K562 (cell line): ENCODE results near the gene BCAM. TPM values are rescaled to one million over a fixed set of nuclear protein-coding genes. Genes with fewer than 3 reads are reported as not detected.

Source experiments
- ATAC-seq: fragments of 200-7000 bp; cut with Tn5 transposase; 3 replicates; pipeline ENCODE4 v1.9.1; 2020; ENCODE audit warnings: moderate library complexity
- BruUV-seq: library from RNA; stranded (reverse); fragments of 400-500 nt; replicated peaks from 2 replicates; lab custom pipeline; 2021; lab: Mats Ljungman, UMichigan
- CTCF ChIA-PET: fragments of 300-600 bp; formaldehyde crosslinking; extraction: SDS; loops from one replicate; lab custom pipeline; 2021; ENCODE audit warnings: low intra/inter-chr PET ratio; lab: Yijun Ruan, JAX
- POLR2A ChIA-PET: fragments of 300-600, 350-650 bp; sonication (Branson Sonifier 250); formaldehyde crosslinking; extraction: SDS; loops from one replicate; lab custom pipeline; 2021; ENCODE audit warnings: antibody characterized with exemption, inconsistent platforms; lab: Yijun Ruan, JAX
- DNase-seq, 4 experiments: peaks; one replicate each; pipeline versions ENCODE4 v3.0.0 to v3.0.0-alpha.2; 2011 to 2018; ENCODE audit warnings: low spot score in 3 of 4, mixed read lengths in 3 of 4; ENCODE audit errors: extremely low read depth in 1 of 4
- FAIRE-seq: peaks from 2 replicates; lab custom pipeline; 2011; peaks lifted over from hg19 to GRCh38; lab: Jason Lieb, UNC
- H2AFZ ChIP-seq: 2 replicates; pipeline ENCODE4 v1.6.0; 2011; ENCODE audit warnings: low read depth, low read length, control low read depth, inconsistent platforms
- H3K27ac ChIP-seq: fragments of 200-600 bp; 3 replicates; pipeline ENCODE4 v1.8.0; 2011; ENCODE audit warnings: low read depth, mild to moderate bottlenecking, control low read depth, inconsistent platforms, low read length, moderate library complexity, mixed read lengths; ENCODE audit errors: extremely low read depth
- H3K27me3 ChIP-seq, 2 experiments: fragments of 300-600 bp in 1 of 2; 2 replicates in 1 of 2; 3 replicates in 1 of 2; pipeline versions ENCODE4 v1.6.0 to v1.8.0; 2011; ENCODE audit warnings: inconsistent platforms in 2 of 2, low read length in 2 of 2, mild to moderate bottlenecking in 1 of 2, mixed read lengths in 1 of 2, moderate library complexity in 1 of 2; ENCODE audit not compliant: control insufficient read depth in 2 of 2, insufficient read depth in 2 of 2
- H3K36me3 ChIP-seq: fragments of 300-600 bp; 3 replicates; pipeline ENCODE4 v1.8.0; 2011; ENCODE audit warnings: mild to moderate bottlenecking, low read length, inconsistent platforms; ENCODE audit not compliant: control insufficient read depth, insufficient read depth
- H3K4me1 ChIP-seq, 2 experiments: fragments of 200-600 bp in 1 of 2; replicated peaks in 1 of 2; 2 replicates in 1 of 2; 3 replicates in 1 of 2; pipeline versions ENCODE4 v1.5.1 to v1.8.0; 2011; ENCODE audit warnings: inconsistent platforms in 2 of 2, low read length in 2 of 2, mild to moderate bottlenecking in 1 of 2, mixed read lengths in 1 of 2, moderate library complexity in 1 of 2; ENCODE audit not compliant: control insufficient read depth in 2 of 2, insufficient read depth in 2 of 2
- H3K4me2 ChIP-seq: 2 replicates; pipeline ENCODE4 v1.6.1; 2011; ENCODE audit warnings: low read length, control low read depth, inconsistent platforms, mixed read lengths; ENCODE audit not compliant: insufficient read depth
- H3K4me3 ChIP-seq: fragments of 200-600 bp; sonication (generic), shearing (Covaris generic); 2 replicates; pipeline ENCODE4 v1.5.1; 2016; ENCODE audit warnings: control low read depth, inconsistent platforms
- H3K79me2 ChIP-seq: fragments of 200-600 bp; 3 replicates; pipeline ENCODE4 v1.8.0; 2011; ENCODE audit warnings: low read length, inconsistent platforms; ENCODE audit not compliant: control insufficient read depth, insufficient read depth
- H3K9ac ChIP-seq, 2 experiments: 2 replicates each; pipeline versions ENCODE4 v1.6.0 to v1.6.1; 2011; ENCODE audit warnings: low read depth in 2 of 2, low read length in 2 of 2, control low read depth in 1 of 2, inconsistent platforms in 1 of 2, mild to moderate bottlenecking in 1 of 2, mixed read lengths in 1 of 2; ENCODE audit not compliant: insufficient read depth in 1 of 2
- H3K9me1 ChIP-seq: one replicate; pipeline ENCODE4 v1.6.0; 2011; ENCODE audit warnings: inconsistent platforms, mild to moderate bottlenecking, low read length, moderate library complexity; ENCODE audit not compliant: control insufficient read depth, insufficient read depth
- H3K9me3 ChIP-seq: replicated peaks from 2 replicates; pipeline ENCODE4 v1.5.1; 2011; ENCODE audit warnings: low read depth, low read length, inconsistent platforms; ENCODE audit not compliant: control insufficient read depth, insufficient read depth
- H4K20me1 ChIP-seq: replicated peaks from 2 replicates; pipeline ENCODE4 v1.6.1; 2011; ENCODE audit warnings: low read length, inconsistent platforms, mixed read lengths; ENCODE audit not compliant: control insufficient read depth, insufficient read depth
- ATF1 ChIP-seq, 2 experiments: fragments of 450-650 bp in 1 of 2; IDR thresholded peaks; 2 replicates each; pipeline ENCODE4 v1.6.1; 2016; ENCODE audit warnings: missing compliant biosample characterization in 1 of 2, missing genetic modification characterization in 1 of 2
- CBX5 ChIP-seq: IDR thresholded peaks from 2 replicates; pipeline ENCODE4 v1.6.1; 2014; ENCODE audit warnings: low read depth, borderline replicate concordance
- CC2D1A ChIP-seq: fragments of 450-650 bp; IDR thresholded peaks from 2 replicates; pipeline ENCODE4 v1.6.1; 2017; ENCODE audit warnings: mild to moderate bottlenecking
- HLTF ChIP-seq: fragments of 450-650 bp; IDR thresholded peaks from 2 replicates; pipeline ENCODE4 v1.6.1; 2016
- HNRNPK ChIP-seq: fragments of 200-400 bp; formaldehyde crosslinking; IDR thresholded peaks from one replicate; pipeline ENCODE4 v1.6.1; 2018; ENCODE audit warnings: mild to moderate bottlenecking, low read depth, low read length; ENCODE audit not compliant: poor library complexity, severe bottlenecking
- KLF16 ChIP-seq: IDR thresholded peaks from 2 replicates; pipeline ENCODE4 v1.6.1; 2016; ENCODE audit warnings: antibody characterized with exemption
- NEUROD1 ChIP-seq: fragments of 150-350 bp; IDR thresholded peaks from 2 replicates; pipeline ENCODE4 v1.6.1; 2014; ENCODE audit warnings: borderline replicate concordance, low read length, low read depth; ENCODE audit not compliant: partially characterized antibody
- NRF1 ChIP-seq, 2 experiments: fragments of 450-650 bp; IDR thresholded peaks in 1 of 2; conservative IDR thresholded peaks in 1 of 2; 2 replicates each; pipeline ENCODE4 v1.6.1; 2014; ENCODE audit warnings: mild to moderate bottlenecking in 2 of 2
- PML ChIP-seq: IDR thresholded peaks from 2 replicates; pipeline ENCODE4 v1.6.1; 2012; ENCODE audit warnings: low read length, inconsistent platforms
- POLR2B ChIP-seq: fragments of 450-650 bp; IDR thresholded peaks from 2 replicates; pipeline ENCODE4 v1.6.1; 2018; ENCODE audit warnings: low read depth; ENCODE audit not compliant: partially characterized antibody
- ZNF12 ChIP-seq: sonication (generic); formaldehyde crosslinking; IDR thresholded peaks from 2 replicates; pipeline ENCODE4 v1.4.0; 2020; ENCODE audit warnings: mild to moderate bottlenecking, missing genetic modification reagents
- WGBS: fragments of 100-300 bp; shearing (Covaris generic); methylation state at CpG from one replicate; pipeline ENCODE4 v1.1.6; 2016; ENCODE audit warnings: low coverage, mixed read lengths; ENCODE audit not compliant: insufficient coverage; ENCODE audit errors: missing lambda C conversion rate; 5-methylcytosine and 5-hydroxymethylcytosine counted together
- in situ Hi-C: fragments of 300-500 bp; cut with MboI; formaldehyde crosslinking; loops from 4 replicates; pipeline ENCODE4 v1.15.0; 2018; ENCODE audit warnings: inconsistent platforms, mixed read lengths
- intact Hi-C: fragments of 100-400 bp; cut with micrococcal nuclease; formaldehyde crosslinking; loops from 2 replicates; pipeline ENCODE4 v1.14.2; 2022
- polyA plus RNA-seq, 8 experiments: library from polyadenylated mRNA; depleted of rRNA in 4 of 8; stranded (reverse) in 5 of 8; unstranded in 3 of 8; fragments of >200 nt; fragmentation: Nextera tagmentation in 2 of 8; fragmentation: Illumina TruSeq in 1 of 8; extraction: Ambion mirVana in 2 of 8; extraction: Trizol in 1 of 8; gene quantifications; 2 replicates each; pipeline versions ENCODE4 v1.2.1 to v1.2.3, GENCODE V29; 2011 to 2014; ENCODE audit warnings: inconsistent platforms in 1 of 8, missing spikeins in 1 of 8
- total RNA-seq, 7 experiments: library from RNA; depleted of rRNA in 6 of 7; stranded (reverse); fragments of >200 nt in 6 of 7; fragmentation: Illumina TruSeq in 2 of 7; extraction: Trizol in 2 of 7; gene quantifications; 2 replicates each; pipeline versions ENCODE4 v1.2.1 to v1.2.3, GENCODE V29; 2011 to 2021; ENCODE audit warnings: low replicate concordance in 1 of 7
- TF ChIP-seq, protein P1 (sequence below), 2 experiments: IDR thresholded peaks; 2 replicates each; pipeline ENCODE4 v1.6.1; 2011; ENCODE audit warnings: borderline replicate concordance in 1 of 2, control low read depth in 1 of 2, low read depth in 1 of 2, low read length in 1 of 2, mild to moderate bottlenecking in 1 of 2, mixed read lengths in 1 of 2, moderate library complexity in 1 of 2; ENCODE audit not compliant: insufficient read depth in 1 of 2, insufficient read length in 1 of 2, poor library complexity in 1 of 2, severe bottlenecking in 1 of 2; ENCODE audit errors: extremely low read depth in 1 of 2
- TF ChIP-seq, protein P2 (sequence below), 2 experiments: fragments of 450-650 bp in 1 of 2; IDR thresholded peaks; 2 replicates each; pipeline ENCODE4 v1.6.1; 2011 to 2017; ENCODE audit warnings: low read depth in 2 of 2, antibody characterized with exemption in 1 of 2, borderline replicate concordance in 1 of 2, low read length in 1 of 2, mild to moderate bottlenecking in 1 of 2, mixed read lengths in 1 of 2; ENCODE audit not compliant: control insufficient read depth in 1 of 2

Gene BCAM
- total and polyA plus RNA-seq, 9 of the 15 experiments (the other 6 are each of a cell fraction or from before 2014, with no cell fraction given) = 0.07 to 1.3 (median 0.33) TPM; not detected in 2

DNA sequence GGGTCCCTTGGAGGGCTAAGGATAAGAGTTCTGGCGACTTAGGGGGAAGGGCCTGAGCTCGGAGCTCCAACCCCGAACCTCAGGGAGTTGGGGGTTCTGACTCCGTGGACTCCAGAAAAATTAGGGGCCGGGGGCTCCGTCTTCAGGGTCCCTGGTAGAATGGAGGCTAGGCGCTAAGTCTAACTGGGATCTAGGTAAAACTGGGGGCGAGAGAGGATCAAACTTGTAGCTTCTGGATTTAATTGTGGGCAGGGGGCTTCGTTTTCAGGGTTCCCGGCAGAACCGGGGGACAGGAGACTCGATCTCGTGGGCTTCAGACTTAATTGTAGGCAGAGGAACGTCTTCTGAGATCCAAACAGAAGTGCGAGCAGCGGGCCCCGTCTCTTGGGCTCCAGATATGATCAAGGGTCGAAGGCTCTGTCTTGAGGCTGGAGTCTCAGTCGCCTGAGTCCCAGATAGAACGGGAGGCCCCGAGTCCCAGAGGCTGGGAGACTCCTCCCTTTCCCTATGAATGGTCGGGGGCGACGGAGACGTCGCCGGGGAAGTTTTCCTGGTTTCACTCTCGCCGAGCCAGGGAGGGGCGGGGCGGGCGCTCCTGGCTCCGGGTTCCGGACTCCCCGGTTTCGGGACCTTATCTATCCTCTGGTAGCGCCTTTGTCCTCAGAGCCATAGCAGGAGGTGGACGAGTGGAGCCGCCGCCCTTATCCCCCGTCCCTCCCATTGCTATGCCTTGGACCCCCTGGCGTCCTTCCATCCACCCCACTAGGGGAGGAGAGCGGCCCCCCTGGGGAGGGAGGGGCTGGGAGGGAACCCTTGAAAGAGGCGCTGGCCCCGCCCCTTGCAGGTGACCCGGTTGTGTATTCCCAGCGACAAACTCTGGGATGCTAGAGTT lies 38.5 kb downstream of the BCAM start:
- H4K20me1 ChIP-seq = peaks cover 28% of the 10 kb centered on the region
- peak; percentile 42 for FAIRE-seq
- under 1% methylated on average over 26 of the region's 47 CpGs for WGBS
- H3K27me3 ChIP-seq = no peaks in the 10 kb centered on the region
- H3K27ac ChIP-seq = peak overlapping the region; percentile 97
- H3K4me2 ChIP-seq = peak overlapping the region; percentile 93
- peak; percentile 50 to 75 (median 62) for DNase-seq
- ChIA-PET CTCF (no interaction called here), POLR2A (interaction anchor here (1.0 to 1.6 kb wide), 4 partner anchors 9 to 44 kb away, joined by 4 to 5 read pairs (median 4); partner anchors contain the start of gene TOMM40)
- H2AFZ ChIP-seq = peak overlapping the region; percentile 73
- peaks cover 41 to 77% of the 10 kb centered on the region in 2 experiments for H3K4me1 ChIP-seq
- H3K9me1 ChIP-seq = peaks cover 12% of the 10 kb centered on the region
- peak overlapping the region; percentile 92 for H3K4me3 ChIP-seq
- in situ Hi-C loops (no loop called here), intact Hi-C loops (loop anchor here (5.0 kb wide), 1 partner anchor 275 kb away; no protein-coding TSS in a partner anchor)
- H3K9ac ChIP-seq = peak overlapping the region; percentile 93 to 97
- peaks cover 5% of the 10 kb centered on the region; the same call in 1 of the 3 replicates for H3K36me3 ChIP-seq
- H3K79me2 ChIP-seq = peaks cover 63% of the 10 kb centered on the region
- no peaks in the 10 kb centered on the region for H3K9me3 ChIP-seq
- BruUV-seq = TSS peak; percentile 50
- ATAC-seq = peak; percentile 5
- TF ChIP-seq PML = no peak
- no peak; the same call in 1 of the 2 replicates for TF ChIP-seq CC2D1A
- TF ChIP-seq, protein P1, sequence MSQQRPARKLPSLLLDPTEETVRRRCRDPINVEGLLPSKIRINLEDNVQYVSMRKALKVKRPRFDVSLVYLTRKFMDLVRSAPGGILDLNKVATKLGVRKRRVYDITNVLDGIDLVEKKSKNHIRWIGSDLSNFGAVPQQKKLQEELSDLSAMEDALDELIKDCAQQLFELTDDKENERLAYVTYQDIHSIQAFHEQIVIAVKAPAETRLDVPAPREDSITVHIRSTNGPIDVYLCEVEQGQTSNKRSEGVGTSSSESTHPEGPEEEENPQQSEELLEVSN (IDR thresholded peaks at IDR 0.05; ENCODE audit: borderline replicate concordance in 1 of 2, extremely low read depth in 1 of 2, insufficient read depth in 1 of 2, insufficient read length in 1 of 2, low read depth in 1 of 2, low read length in 1 of 2, poor library complexity in 1 of 2, severe bottlenecking in 1 of 2) = no peak
- TF ChIP-seq ZNF12 (CRISPR knock-in tag) = no peak
- no peak for TF ChIP-seq POLR2B
- TF ChIP-seq NEUROD1 = no peak
- TF ChIP-seq CBX5 = no peak
- TF ChIP-seq NRF1 (conservative IDR thresholded peaks at IDR 0.05 in 1 of 2, IDR thresholded peaks at IDR 0.05 in 1 of 2) = no peak
- no peak for TF ChIP-seq HLTF
- TF ChIP-seq KLF16 = no peak
- TF ChIP-seq HNRNPK = no peak
- TF ChIP-seq, protein P2, sequence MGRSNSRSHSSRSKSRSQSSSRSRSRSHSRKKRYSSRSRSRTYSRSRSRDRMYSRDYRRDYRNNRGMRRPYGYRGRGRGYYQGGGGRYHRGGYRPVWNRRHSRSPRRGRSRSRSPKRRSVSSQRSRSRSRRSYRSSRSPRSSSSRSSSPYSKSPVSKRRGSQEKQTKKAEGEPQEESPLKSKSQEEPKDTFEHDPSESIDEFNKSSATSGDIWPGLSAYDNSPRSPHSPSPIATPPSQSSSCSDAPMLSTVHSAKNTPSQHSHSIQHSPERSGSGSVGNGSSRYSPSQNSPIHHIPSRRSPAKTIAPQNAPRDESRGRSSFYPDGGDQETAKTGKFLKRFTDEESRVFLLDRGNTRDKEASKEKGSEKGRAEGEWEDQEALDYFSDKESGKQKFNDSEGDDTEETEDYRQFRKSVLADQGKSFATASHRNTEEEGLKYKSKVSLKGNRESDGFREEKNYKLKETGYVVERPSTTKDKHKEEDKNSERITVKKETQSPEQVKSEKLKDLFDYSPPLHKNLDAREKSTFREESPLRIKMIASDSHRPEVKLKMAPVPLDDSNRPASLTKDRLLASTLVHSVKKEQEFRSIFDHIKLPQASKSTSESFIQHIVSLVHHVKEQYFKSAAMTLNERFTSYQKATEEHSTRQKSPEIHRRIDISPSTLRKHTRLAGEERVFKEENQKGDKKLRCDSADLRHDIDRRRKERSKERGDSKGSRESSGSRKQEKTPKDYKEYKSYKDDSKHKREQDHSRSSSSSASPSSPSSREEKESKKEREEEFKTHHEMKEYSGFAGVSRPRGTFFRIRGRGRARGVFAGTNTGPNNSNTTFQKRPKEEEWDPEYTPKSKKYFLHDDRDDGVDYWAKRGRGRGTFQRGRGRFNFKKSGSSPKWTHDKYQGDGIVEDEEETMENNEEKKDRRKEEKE (IDR thresholded peaks at IDR 0.05; ENCODE audit: borderline replicate concordance in 1 of 2, control insufficient read depth in 1 of 2, low read depth in 2 of 2, low read length in 1 of 2) = no peak
- no peak for TF ChIP-seq ATF1 (CRISPR knock-in tag; IDR thresholded peaks at IDR 0.05)
- TF ChIP-seq ATF1 (tag; IDR thresholded peaks at IDR 0.05) = no peak
